H1 (cell line): ENCODE data around the gene RBM19. TPM values are rescaled to one million over a fixed set of nuclear protein-coding genes. Genes with fewer than 3 reads are reported as not detected.
A peak's percentile ranks its signal among the peaks of the same experiment; 100 is the strongest.

Source experiments
- CTCF ChIA-PET: fragments of 300-600 bp; sonication (Branson Sonifier 250); formaldehyde crosslinking; loops from one replicate; lab custom pipeline; 2021; ENCODE audit not compliant: partially characterized antibody; lab: Charles Lee
- POLR2A ChIA-PET: fragments of 300-600 bp; sonication (Branson Sonifier 250); formaldehyde crosslinking; loops from one replicate; lab custom pipeline; 2021; ENCODE audit warnings: inconsistent platforms; ENCODE audit not compliant: partially characterized antibody; lab: Charles Lee
- DNase-seq, 2 experiments: peaks; one replicate each; pipeline versions ENCODE4 v3.0.0 to v3.0.0-alpha.2; 2010 to 2022; ENCODE audit warnings: low spot score in 2 of 2, low read depth in 1 of 2, mixed read lengths in 1 of 2
- FAIRE-seq: peaks from 2 replicates; lab custom pipeline; 2011; peaks lifted over from hg19 to GRCh38; lab: Jason Lieb, UNC
- H2AFZ ChIP-seq: 2 replicates; pipeline ENCODE4 v1.8.1; 2012; ENCODE audit warnings: low read length, inconsistent platforms
- H2AK5ac ChIP-seq: 2 replicates; pipeline ENCODE4 v1.6.1; 2013; ENCODE audit warnings: low read depth, low read length
- H2BK120ac ChIP-seq: replicated peaks from 2 replicates; pipeline ENCODE3; 2013; ENCODE audit warnings: low read depth, low read length, inconsistent platforms
- H2BK12ac ChIP-seq: 2 replicates; pipeline ENCODE4 v1.6.1; 2013; ENCODE audit warnings: low read depth, low read length
- H2BK15ac ChIP-seq: 2 replicates; pipeline ENCODE4 v1.6.1; 2013; ENCODE audit warnings: low read length
- H2BK20ac ChIP-seq: 2 replicates; pipeline ENCODE4 v1.6.1; 2013; ENCODE audit warnings: low read length
- H2BK5ac ChIP-seq: 2 replicates; pipeline ENCODE4 v1.6.1; 2013; ENCODE audit warnings: low read depth, low read length
- H3K14ac ChIP-seq: 2 replicates; pipeline ENCODE4 v1.6.1; 2013; ENCODE audit warnings: inconsistent platforms; ENCODE audit not compliant: insufficient read length
- H3K18ac ChIP-seq: 2 replicates; pipeline ENCODE4 v1.6.1; 2013; ENCODE audit warnings: low read length; ENCODE audit errors: extremely low read depth
- H3K23ac ChIP-seq: 2 replicates; pipeline ENCODE4 v1.6.1; 2013; ENCODE audit warnings: inconsistent platforms; ENCODE audit not compliant: insufficient read length
- H3K23me2 ChIP-seq: 2 replicates; pipeline ENCODE4 v1.6.1; 2013; ENCODE audit warnings: low read depth, low read length
- H3K27ac ChIP-seq: 2 replicates; pipeline ENCODE4 v1.6.1; 2011; ENCODE audit warnings: low read depth, low read length, inconsistent platforms
- H3K27me3 ChIP-seq, 4 experiments: replicated peaks in 1 of 4; 1 replicate in 1 of 4; 2 replicates in 3 of 4; pipeline versions ENCODE4 v1.6.1 to v1.8.1; 2011 to 2013; ENCODE audit warnings: low read length in 3 of 4, mild to moderate bottlenecking in 3 of 4, inconsistent platforms in 2 of 4, mixed read lengths in 2 of 4, moderate library complexity in 1 of 4; ENCODE audit not compliant: control insufficient read depth in 3 of 4, insufficient read depth in 3 of 4; ENCODE audit errors: extremely low read depth in 1 of 4
- H3K36me3 ChIP-seq, 4 experiments: 2 replicates each; pipeline versions ENCODE4 v1.6.1 to v1.8.1; 2011 to 2013; ENCODE audit warnings: mild to moderate bottlenecking in 4 of 4, low read length in 3 of 4, moderate library complexity in 2 of 4, control low read depth in 1 of 4, inconsistent platforms in 1 of 4; ENCODE audit not compliant: insufficient read depth in 4 of 4, control insufficient read depth in 2 of 4
- H3K4ac ChIP-seq: replicated peaks from 2 replicates; pipeline ENCODE3; 2013; ENCODE audit warnings: low read length, low read depth, mixed read lengths, inconsistent platforms; ENCODE audit not compliant: insufficient read length
- H3K4me1 ChIP-seq, 4 experiments: replicated peaks in 1 of 4; 1 replicate in 1 of 4; 2 replicates in 3 of 4; pipeline versions ENCODE4 v1.6.1 to v1.8.1; 2011 to 2013; ENCODE audit warnings: low read length in 3 of 4, inconsistent platforms in 2 of 4, mixed read lengths in 1 of 4; ENCODE audit not compliant: insufficient read depth in 4 of 4, control insufficient read depth in 3 of 4
- H3K4me2 ChIP-seq, 2 experiments: 2 replicates each; pipeline versions ENCODE4 v1.6.1 to v1.8.1; 2011 to 2013; ENCODE audit warnings: low read depth in 2 of 2, low read length in 2 of 2, control low read depth in 1 of 2, inconsistent platforms in 1 of 2, mild to moderate bottlenecking in 1 of 2; ENCODE audit not compliant: insufficient read depth in 1 of 2
- H3K4me3 ChIP-seq, 4 experiments: fragments of 200-600, 300-600 bp in 1 of 4; sonication (generic), shearing (Covaris generic), sonication (Bioruptor Twin) in 1 of 4; 2 replicates each; pipeline versions ENCODE4 v1.5.1 to v1.8.1; 2011 to 2016; ENCODE audit warnings: low read length in 4 of 4, low read depth in 3 of 4, control low read depth in 2 of 4, inconsistent platforms in 2 of 4, mild to moderate bottlenecking in 2 of 4, mixed read lengths in 1 of 4, moderate library complexity in 1 of 4; ENCODE audit not compliant: insufficient read depth in 2 of 4; ENCODE audit errors: extremely low read depth in 1 of 4
- H3K56ac ChIP-seq: replicated peaks from 2 replicates; pipeline ENCODE3; 2013; ENCODE audit warnings: low read depth, mild to moderate bottlenecking, mixed read lengths, low read length, inconsistent platforms; ENCODE audit not compliant: insufficient read length
- H3K79me1 ChIP-seq: 2 replicates; pipeline ENCODE4 v1.6.1; 2013; ENCODE audit warnings: low read depth, low read length, control low read depth
- H3K79me2 ChIP-seq, 2 experiments: 2 replicates each; pipeline versions ENCODE4 v1.6.1 to v1.8.1; 2012 to 2013; ENCODE audit warnings: low read length in 2 of 2, mild to moderate bottlenecking in 2 of 2, inconsistent platforms in 1 of 2; ENCODE audit not compliant: insufficient read depth in 2 of 2, control insufficient read depth in 1 of 2
- H3K9ac ChIP-seq, 4 experiments: replicated peaks in 1 of 4; 1 replicate in 1 of 4; 2 replicates in 3 of 4; pipeline versions ENCODE4 v1.6.1 to v1.8.1; 2011 to 2013; ENCODE audit warnings: low read depth in 3 of 4, low read length in 3 of 4, control low read depth in 2 of 4, mild to moderate bottlenecking in 2 of 4, moderate library complexity in 2 of 4, inconsistent platforms in 1 of 4; ENCODE audit errors: extremely low read depth in 1 of 4
- H3K9me3 ChIP-seq, 2 experiments: 2 replicates each; pipeline versions ENCODE4 v1.6.1 to v1.8.1; 2012 to 2013; ENCODE audit warnings: mild to moderate bottlenecking in 2 of 2, moderate library complexity in 2 of 2, control low read depth in 1 of 2, inconsistent platforms in 1 of 2, low read depth in 1 of 2, low read length in 1 of 2, mixed read lengths in 1 of 2; ENCODE audit not compliant: insufficient read depth in 2 of 2
- H4K20me1 ChIP-seq, 2 experiments: replicated peaks in 1 of 2; 2 replicates each; pipeline versions ENCODE3 to v1.8.1; 2011 to 2013; ENCODE audit warnings: inconsistent platforms in 2 of 2, low read length in 2 of 2, mild to moderate bottlenecking in 1 of 2; ENCODE audit not compliant: insufficient read depth in 2 of 2, control insufficient read depth in 1 of 2
- H4K5ac ChIP-seq: 2 replicates; pipeline ENCODE4 v1.6.1; 2013; ENCODE audit warnings: low read length, low read depth, mixed read lengths, inconsistent platforms; ENCODE audit not compliant: insufficient read length
- H4K8ac ChIP-seq: 2 replicates; pipeline ENCODE4 v1.8.0; 2013; ENCODE audit warnings: mild to moderate bottlenecking, moderate library complexity, low read length, inconsistent platforms; ENCODE audit not compliant: insufficient read depth; ENCODE audit errors: extremely low read depth
- H4K91ac ChIP-seq: replicated peaks from 2 replicates; pipeline ENCODE3; 2013; ENCODE audit warnings: low read length, mixed read lengths, inconsistent platforms; ENCODE audit not compliant: insufficient read length
- ASH2L ChIP-seq: fragments of 200-600, 300-600 bp; sonication (generic); IDR thresholded peaks from one replicate; pipeline ENCODE4 v1.7.1; 2017; ENCODE audit warnings: low read length
- CHD1 ChIP-seq: IDR thresholded peaks from 2 replicates; pipeline ENCODE4 v1.6.1; 2012; ENCODE audit warnings: low read depth, low read length, improper control_type of control experiment
- EP300 ChIP-seq, 2 experiments: IDR thresholded peaks; 1 replicate in 1 of 2; 2 replicates in 1 of 2; pipeline ENCODE4 v1.6.1; 2011 to 2012; ENCODE audit warnings: low read depth in 2 of 2, low read length in 2 of 2, mild to moderate bottlenecking in 2 of 2, borderline replicate concordance in 1 of 2, inconsistent platforms in 1 of 2, moderate library complexity in 1 of 2
- FOSL1 ChIP-seq: IDR thresholded peaks from 2 replicates; pipeline ENCODE4 v1.6.1; 2011; ENCODE audit warnings: mild to moderate bottlenecking, low read depth, low read length, moderate library complexity; ENCODE audit not compliant: insufficient read depth
- POLR2A ChIP-seq, 2 experiments: IDR thresholded peaks; 1 replicate in 1 of 2; 2 replicates in 1 of 2; pipeline ENCODE4 v1.6.1; 2011; ENCODE audit warnings: low read depth in 2 of 2, low read length in 2 of 2, mild to moderate bottlenecking in 2 of 2; ENCODE audit errors: control extremely low read depth in 1 of 2
- POLR2AphosphoS5 ChIP-seq: IDR thresholded peaks from 2 replicates; pipeline ENCODE4 v1.6.1; 2011; ENCODE audit warnings: low read depth, low read length
- RXRA ChIP-seq: IDR thresholded peaks from 2 replicates; pipeline ENCODE4 v1.6.1; 2011; ENCODE audit warnings: low read depth, mild to moderate bottlenecking, low read length, moderate library complexity; ENCODE audit not compliant: insufficient read depth
- WGBS, 2 experiments: shearing (Covaris generic) in 1 of 2; methylation state at CpG; one replicate each; pipeline versions ENCODE4 v1.1.6 to v1.1.7; 2013 to 2015; ENCODE audit warnings: low lambda C conversion rate in 2 of 2, mixed read lengths in 2 of 2, inconsistent platforms in 1 of 2, low coverage in 1 of 2, missing lambda C conversion rate in 1 of 2; ENCODE audit not compliant: insufficient replicate concordance in 2 of 2, insufficient coverage in 1 of 2, insufficient read length in 1 of 2; ENCODE audit errors: extremely low coverage in 1 of 2, missing lambda C conversion rate in 1 of 2; 5-methylcytosine and 5-hydroxymethylcytosine counted together
- polyA plus RNA-seq, 7 experiments: library from polyadenylated mRNA; depleted of rRNA in 3 of 7; stranded (reverse) in 5 of 7; unstranded in 2 of 7; fragments of >200 nt in 5 of 7; fragments of 200-250 nt in 2 of 7; gene quantifications; 1 replicate in 5 of 7; 2 replicates in 1 of 7; 4 replicates in 1 of 7; pipeline versions ENCODE4 v1.2.1 to v1.2.3, GENCODE V29; 2011 to 2013; ENCODE audit warnings: missing spikeins in 2 of 7, mixed read lengths in 2 of 7
- total RNA-seq: library from RNA; stranded (reverse); fragmentation: NEBNext Ultra II Directional; extraction: Animal tissue kit (Norgen Biotek cat#: 25700); gene quantifications from 2 replicates; pipeline ENCODE4 v1.2.1, GENCODE V29; 2021

RBM19 gene
- total and polyA plus RNA-seq, 2 of the 8 experiments (the other 6 are each of a cell fraction or from before 2014, with no cell fraction given): 23.4 to 61.9 TPM

- peaks cover 0 to 4% of the 10 kb centered on the region in 2 experiments for H4K20me1 ChIP-seq
- H3K18ac ChIP-seq: no peak overlapping the region; the same call in 1 of the 2 replicates
- peak in 1 of 2 experiments; percentile 15 for DNase-seq
- no peaks in the 10 kb centered on the region for H3K23me2 ChIP-seq
- H3K79me1 ChIP-seq: no peaks in the 10 kb centered on the region
- no peak overlapping the region; the same call in none of the 2 replicates for H2BK15ac ChIP-seq
- FAIRE-seq: no peak
- no peak overlapping the region for H3K4ac ChIP-seq
- H3K9ac ChIP-seq: no peak overlapping the region
- H3K23ac ChIP-seq: no peak overlapping the region
- no peak overlapping the region for H3K56ac ChIP-seq
- H3K36me3 ChIP-seq: no peaks in the 10 kb centered on the region
- no peak overlapping the region for H4K5ac ChIP-seq
- 91% methylated on average over 10 of the region's 10 CpGs; no CpG with 5 or more reads in 1 of the 2 experiments for WGBS, 2 experiments
- H2BK20ac ChIP-seq: peak overlapping the region; percentile 34
- peaks cover 0 to 3% (median 2%) of the 10 kb centered on the region in 4 experiments; a peak in 4 of 7 replicates for H3K4me1 ChIP-seq
- no peak overlapping the region for H4K8ac ChIP-seq
- H2AFZ ChIP-seq: no peak overlapping the region
- CTCF ChIA-PET: interaction anchor here (0.5 to 2.4 kb wide), 22 partner anchors 9 to 865 kb away, joined by 3 to 8 read pairs (median 3); no protein-coding TSS in a partner anchor
- POLR2A ChIA-PET: interaction anchor here (0.9 to 1.2 kb wide), 2 partner anchors 37 to 127 kb away, joined by 3 read pairs; no protein-coding TSS in a partner anchor
- no peak overlapping the region for H3K4me2 ChIP-seq
- no peak overlapping the region for H4K91ac ChIP-seq
- TF ChIP-seq RXRA (no peak), FOSL1 (no peak), ASH2L (no peak), CHD1 (no peak), POLR2AphosphoS5 (no peak), POLR2A (IDR thresholded peaks at IDR 0.05; ENCODE audit: control extremely low read depth in 1 of 2, low read depth in 2 of 2, low read length in 2 of 2) (no peak), EP300 (IDR thresholded peaks at IDR 0.05; ENCODE audit: borderline replicate concordance in 1 of 2, low read depth in 2 of 2, low read length in 2 of 2) (no peak)
- no peak overlapping the region for H2BK12ac ChIP-seq
- no peaks in the 10 kb centered on the region for H3K79me2 ChIP-seq
- no peaks in the 10 kb centered on the region; a peak in 1 of 7 replicates for H3K27me3 ChIP-seq
- no peak overlapping the region for H3K4me3 ChIP-seq
- H2AK5ac ChIP-seq: no peak overlapping the region
- H3K14ac ChIP-seq: no peak overlapping the region
- H3K9me3 ChIP-seq: no peaks in the 10 kb centered on the region
- no peak overlapping the region for H2BK120ac ChIP-seq
- no peak overlapping the region for H3K27ac ChIP-seq
- no peak overlapping the region for H2BK5ac ChIP-seq
Observed at GRCh38 chr12:113766879-113767878, 198.9 kb downstream of the RBM19 start.
